IPS DF 4.7 (cell line): ENCODE results near the gene CEP120.

Experiments used
- DNase-seq: peaks from one replicate; pipeline ENCODE4 v3.0.0-alpha.2; 2013; ENCODE audit warnings: low spot score; ENCODE audit errors: extremely low read depth

Gene CEP120

DNA sequence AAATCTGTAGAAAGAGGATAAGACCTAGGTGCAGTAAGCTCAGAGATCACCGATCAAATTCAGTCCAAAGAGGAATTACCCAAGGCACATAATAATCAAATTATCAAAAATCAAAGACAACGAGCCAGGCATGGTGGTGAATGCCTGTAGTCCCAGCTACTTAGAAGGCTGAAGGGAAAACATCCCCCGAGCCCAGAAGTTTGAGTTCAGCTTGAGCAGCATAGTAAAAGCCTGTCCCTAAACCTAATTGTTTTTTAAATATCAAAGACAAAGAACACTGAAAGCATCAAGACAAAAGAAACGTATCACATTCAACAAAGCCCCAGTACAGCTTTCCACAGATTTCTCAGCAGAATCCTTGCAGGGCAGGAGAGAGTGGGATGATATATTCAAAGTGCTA lies 122.9 kb downstream of the CEP120 start:
- DNase-seq: no peak

DNA sequence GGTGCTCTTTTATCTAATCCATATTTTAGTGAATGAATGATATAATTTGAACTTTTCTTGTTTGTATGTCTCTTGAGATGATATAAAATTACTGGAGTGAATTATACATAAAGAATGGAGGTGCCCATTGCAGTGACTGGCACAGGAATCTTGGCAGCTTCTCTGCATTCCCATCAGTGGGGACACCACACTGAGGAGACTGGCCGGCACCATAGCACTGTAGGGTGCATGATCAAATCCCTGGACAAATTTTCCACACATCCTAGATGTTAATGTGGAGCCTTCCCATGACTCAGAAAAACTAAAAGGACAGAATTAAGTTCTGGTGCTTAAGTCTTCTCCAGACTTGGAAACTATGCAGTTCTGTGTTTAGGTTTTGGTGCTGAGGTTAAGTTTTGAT lies 124.1 kb downstream of the CEP120 start:
- no peak for DNase-seq

DNA sequence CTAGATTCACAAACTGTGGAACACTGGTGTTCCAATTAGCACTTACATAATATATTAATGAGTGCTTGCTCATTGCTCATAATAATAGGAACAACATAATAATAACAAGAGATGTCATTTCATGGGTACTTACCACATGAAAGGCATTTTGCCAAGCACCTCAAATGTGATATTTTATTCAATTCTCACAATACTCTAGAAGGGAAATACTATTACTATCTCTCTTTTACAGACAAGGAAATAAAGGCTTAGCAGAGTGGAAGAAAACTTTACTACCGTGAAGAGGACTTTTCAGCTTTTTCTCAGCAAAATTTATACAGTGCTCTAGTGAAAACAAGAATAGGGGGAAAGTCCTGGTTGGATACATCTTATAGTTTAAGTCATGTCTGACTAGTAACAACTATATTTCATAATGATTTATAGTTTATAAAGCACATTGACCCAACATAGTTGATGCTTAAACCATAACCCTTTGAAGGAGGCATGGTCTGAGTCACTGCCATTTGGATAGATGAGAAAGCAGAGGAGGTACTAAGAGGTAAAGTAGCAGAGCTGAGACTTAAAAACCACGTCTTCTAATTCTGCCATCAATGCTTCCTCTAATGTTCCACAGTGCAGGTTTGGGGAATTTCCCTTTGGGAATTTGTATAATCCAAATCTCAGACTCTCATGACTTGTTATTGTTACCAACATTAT lies 124.7 kb downstream of the CEP120 start:
- no peak for DNase-seq

DNA sequence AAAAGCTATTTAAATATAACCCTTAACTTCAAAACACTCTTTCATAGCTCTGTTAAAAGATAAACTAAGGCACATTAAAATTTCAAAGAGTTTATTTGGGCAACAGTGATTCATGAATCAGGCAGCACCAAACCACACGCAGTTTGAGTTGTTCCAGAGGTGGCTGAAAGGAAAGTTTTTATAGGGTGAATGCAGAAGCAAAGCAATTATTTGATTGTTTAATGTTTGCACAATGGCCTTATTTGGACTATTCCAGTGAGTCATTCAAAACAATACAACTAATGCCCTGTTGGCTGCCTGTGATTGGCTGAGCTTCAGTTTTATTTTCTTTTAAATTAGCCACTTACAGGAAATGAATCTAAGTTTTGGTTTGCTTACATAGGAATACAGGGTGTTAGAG lies 125.3 kb downstream of the CEP120 start:
- DNase-seq: no peak

DNA sequence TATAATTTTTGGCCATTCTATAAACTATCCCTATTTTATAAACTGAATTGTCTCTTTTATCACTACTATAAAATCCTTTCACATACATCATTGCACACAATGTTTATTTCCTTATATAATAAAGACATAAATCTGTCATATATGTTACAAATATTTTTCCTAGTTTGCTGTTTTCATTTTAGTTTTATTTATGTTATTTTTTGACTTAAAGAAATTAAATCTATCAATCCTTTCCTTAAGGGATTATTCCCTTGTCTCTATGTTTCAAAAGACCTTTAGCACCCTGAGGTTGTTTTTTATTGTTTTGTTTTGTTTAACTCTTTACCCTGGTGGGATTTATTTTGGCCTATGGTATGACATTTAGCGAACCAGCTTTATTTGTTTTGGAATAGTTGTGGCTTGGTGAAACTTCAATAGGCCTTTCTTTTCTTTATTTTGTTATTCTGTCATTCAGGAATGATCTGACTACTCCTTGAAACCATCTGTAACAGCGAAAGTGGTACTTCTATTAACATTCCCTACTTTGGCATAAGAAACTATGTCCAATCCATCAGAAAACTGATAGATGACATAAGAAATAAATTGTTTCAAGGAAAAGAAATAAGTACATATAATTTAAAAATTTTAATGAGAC lies 125.9 kb downstream of the CEP120 start:
- no peak for DNase-seq
